KOPT-K1 (cell line): ENCODE data around the gene ADAT3.

Source experiments
- H3K27ac ChIP-seq: fragments of 200-600 bp; sonication (generic); 2 replicates; pipeline ENCODE4 v1.5.1; 2016; ENCODE audit warnings: antibody characterized with exemption, mild to moderate bottlenecking, low read depth, low read length; ENCODE audit not compliant: poor library complexity, severe bottlenecking
- H3K36me3 ChIP-seq: fragments of 200-600 bp; sonication (generic); 2 replicates; pipeline ENCODE4 v1.5.1; 2017; ENCODE audit warnings: antibody characterized with exemption, mild to moderate bottlenecking, low read length, moderate library complexity; ENCODE audit not compliant: insufficient read depth
- H3K9me3 ChIP-seq: fragments of 200-600 bp; sonication (generic); 2 replicates; pipeline ENCODE4 v1.5.1; 2017; ENCODE audit warnings: antibody characterized with exemption, low read length, mild to moderate bottlenecking; ENCODE audit not compliant: insufficient read depth, poor library complexity, severe bottlenecking

ADAT3 gene

GRCh38 chr19:1944088-1944915, 39.1 kb downstream of the ADAT3 start:
- H3K9me3 ChIP-seq = no peaks in the 10 kb centered on the region
- no peak overlapping the region for H3K27ac ChIP-seq
- peaks cover 13% of the 10 kb centered on the region; the same call in 1 of the 2 replicates for H3K36me3 ChIP-seq

- peaks cover 18% of the 10 kb centered on the region; the same call in 1 of the 2 replicates for H3K36me3 ChIP-seq
- no peaks in the 10 kb centered on the region for H3K9me3 ChIP-seq
- no peak overlapping the region for H3K27ac ChIP-seq
Measured at GRCh38 chr19:1944916-1945561, 39.8 kb downstream of the ADAT3 start.

- no peak overlapping the region for H3K27ac ChIP-seq
- H3K9me3 ChIP-seq = no peaks in the 10 kb centered on the region
- H3K36me3 ChIP-seq = peaks cover 18% of the 10 kb centered on the region; the same call in 1 of the 2 replicates
Measured at GRCh38 chr19:1945899-1946298, 40.7 kb downstream of the ADAT3 start.

GRCh38 chr19:1947651-1948209, 42.5 kb downstream of the ADAT3 start:
- Histone ChIP-seq H3K27ac (no peak overlapping the region), H3K36me3 (peaks cover 28% of the 10 kb centered on the region), H3K9me3 (no peaks in the 10 kb centered on the region)

- Histone ChIP-seq H3K36me3 (peaks cover 38% of the 10 kb centered on the region), H3K27ac (no peak overlapping the region), H3K9me3 (no peaks in the 10 kb centered on the region)
Measured at GRCh38 chr19:1949304-1950101, 44.3 kb downstream of the ADAT3 start.

- Histone ChIP-seq H3K27ac (no peak overlapping the region), H3K9me3 (no peaks in the 10 kb centered on the region), H3K36me3 (peaks cover 38% of the 10 kb centered on the region)
Measured at GRCh38 chr19:1950640-1951039, 45.4 kb downstream of the ADAT3 start.

- Histone ChIP-seq H3K9me3 (no peaks in the 10 kb centered on the region), H3K27ac (no peak overlapping the region), H3K36me3 (peaks cover 32% of the 10 kb centered on the region)
Measured at GRCh38 chr19:1952635-1953034, 47.4 kb downstream of the ADAT3 start.

GRCh38 chr19:1953037-1953436, 47.8 kb downstream of the ADAT3 start:
- no peaks in the 10 kb centered on the region for H3K9me3 ChIP-seq
- no peak overlapping the region for H3K27ac ChIP-seq
- peaks cover 32% of the 10 kb centered on the region for H3K36me3 ChIP-seq

- H3K36me3 ChIP-seq = peaks cover 32% of the 10 kb centered on the region
- no peak overlapping the region for H3K27ac ChIP-seq
- no peaks in the 10 kb centered on the region for H3K9me3 ChIP-seq
Measured at GRCh38 chr19:1953441-1954094, 48.4 kb downstream of the ADAT3 start.

- Histone ChIP-seq H3K27ac (no peak overlapping the region), H3K36me3 (peaks cover 23% of the 10 kb centered on the region), H3K9me3 (no peaks in the 10 kb centered on the region)
Measured at GRCh38 chr19:1954532-1954933, 49.3 kb downstream of the ADAT3 start.

- Histone ChIP-seq H3K27ac (no peak overlapping the region), H3K9me3 (no peaks in the 10 kb centered on the region), H3K36me3 (peaks cover 20% of the 10 kb centered on the region)
Measured at GRCh38 chr19:1955171-1956121, 50.2 kb downstream of the ADAT3 start.

- Histone ChIP-seq H3K27ac (no peak overlapping the region), H3K36me3 (peaks cover 22% of the 10 kb centered on the region), H3K9me3 (no peaks in the 10 kb centered on the region)
Measured at GRCh38 chr19:1956122-1956494, 50.9 kb downstream of the ADAT3 start.

GRCh38 chr19:1956868-1957492, 51.8 kb downstream of the ADAT3 start:
- H3K36me3 ChIP-seq = peaks cover 28% of the 10 kb centered on the region
- no peaks in the 10 kb centered on the region for H3K9me3 ChIP-seq
- no peak overlapping the region for H3K27ac ChIP-seq
